Endothelial cell of umbilical vein (primary cell): ENCODE data around the gene ALDH2. TPM values are rescaled to one million over a fixed set of nuclear protein-coding genes. Genes with fewer than 3 reads are reported as not detected.

Experiments used
- BruUV-seq: library from RNA; stranded (reverse); fragments of 400-500 nt; replicated peaks from 2 replicates; lab custom pipeline; 2021; lab: Mats Ljungman, UMichigan
- CTCF ChIA-PET: fragments of 300-600, 350-600 bp; sonication (Branson Sonifier 250); formaldehyde crosslinking; loops from one replicate; lab custom pipeline; 2021; ENCODE audit warnings: antibody characterized with exemption, inconsistent platforms; lab: Charles Lee
- POLR2A ChIA-PET: fragments of 300-600, 350-600 bp; sonication (Branson Sonifier 250); formaldehyde crosslinking; loops from one replicate; lab custom pipeline; 2021; ENCODE audit warnings: antibody characterized with exemption, inconsistent platforms; lab: Charles Lee
- DNase-seq: peaks from one replicate; pipeline ENCODE4 v3.0.0-alpha.2; 2011; ENCODE audit warnings: low read depth, low spot score
- FAIRE-seq: peaks from 2 replicates; lab custom pipeline; 2011; peaks lifted over from hg19 to GRCh38; lab: Jason Lieb, UNC
- H2AFZ ChIP-seq: 2 replicates; pipeline ENCODE4 v1.6.0; 2012; ENCODE audit warnings: low read depth, low read length, control low read depth, inconsistent platforms
- H3K27ac ChIP-seq: 2 replicates; pipeline ENCODE4 v1.5.1; 2011; ENCODE audit warnings: low read depth, mild to moderate bottlenecking, control low read depth, low read length, moderate library complexity; ENCODE audit not compliant: insufficient read depth
- H3K27me3 ChIP-seq, 2 experiments: 2 replicates each; pipeline versions ENCODE4 v1.6.0 to v1.6.1; 2011; ENCODE audit warnings: low read length in 2 of 2, mixed read lengths in 1 of 2; ENCODE audit not compliant: control insufficient read depth in 2 of 2, insufficient read depth in 2 of 2
- H3K36me3 ChIP-seq, 2 experiments: 2 replicates in 1 of 2; 3 replicates in 1 of 2; pipeline ENCODE4 v1.5.1; 2011; ENCODE audit warnings: low read length in 2 of 2, mild to moderate bottlenecking in 1 of 2, moderate library complexity in 1 of 2; ENCODE audit not compliant: control insufficient read depth in 2 of 2, insufficient read depth in 2 of 2; ENCODE audit errors: extremely low read depth in 1 of 2
- H3K4me1 ChIP-seq: 3 replicates; pipeline ENCODE4 v1.5.1; 2011; ENCODE audit warnings: mild to moderate bottlenecking, low read length; ENCODE audit not compliant: control insufficient read depth, insufficient read depth; ENCODE audit errors: extremely low read depth
- H3K4me2 ChIP-seq: 2 replicates; pipeline ENCODE4 v1.6.1; 2011; ENCODE audit warnings: low read length, control low read depth, mixed read lengths; ENCODE audit not compliant: insufficient read depth
- H3K4me3 ChIP-seq, 3 experiments: fragments of 200-600 bp in 1 of 3; sonication (generic), shearing (Covaris generic) in 1 of 3; replicated peaks in 1 of 3; 2 replicates each; pipeline ENCODE4 v1.5.1; 2011 to 2016; ENCODE audit warnings: control low read depth in 3 of 3, low read length in 3 of 3, mild to moderate bottlenecking in 2 of 3, inconsistent platforms in 1 of 3, low read depth in 1 of 3, moderate library complexity in 1 of 3; ENCODE audit not compliant: insufficient read depth in 1 of 3
- H3K79me2 ChIP-seq: 2 replicates; pipeline ENCODE4 v1.6.0; 2012; ENCODE audit warnings: low read length, inconsistent platforms; ENCODE audit not compliant: control insufficient read depth, insufficient read depth
- H3K9ac ChIP-seq: replicated peaks from 2 replicates; pipeline ENCODE3; 2011; ENCODE audit warnings: low read length, control low read depth; ENCODE audit not compliant: insufficient read depth; ENCODE audit errors: extremely low read depth
- H3K9me1 ChIP-seq: replicated peaks from 3 replicates; pipeline ENCODE4 v1.6.0; 2011; ENCODE audit warnings: mild to moderate bottlenecking, low read length; ENCODE audit not compliant: control insufficient read depth, insufficient read depth; ENCODE audit errors: extremely low read depth
- H3K9me3 ChIP-seq: replicated peaks from 2 replicates; pipeline ENCODE4 v1.5.1; 2012; ENCODE audit warnings: low read length, inconsistent platforms; ENCODE audit not compliant: control insufficient read depth, insufficient read depth
- H4K20me1 ChIP-seq: replicated peaks from 2 replicates; pipeline ENCODE3; 2011; ENCODE audit warnings: mild to moderate bottlenecking, low read length; ENCODE audit not compliant: control insufficient read depth, insufficient read depth; ENCODE audit errors: extremely low read depth
- EZH2 ChIP-seq: IDR thresholded peaks from 2 replicates; pipeline ENCODE4 v1.6.1; 2012; ENCODE audit warnings: borderline replicate concordance, low read depth, mild to moderate bottlenecking, moderate library complexity, low read length, inconsistent platforms; ENCODE audit not compliant: severe bottlenecking
- FOS ChIP-seq: IDR thresholded peaks from 2 replicates; pipeline ENCODE4 v1.6.1; 2011; ENCODE audit warnings: mild to moderate bottlenecking, low read length, moderate library complexity, borderline replicate concordance; ENCODE audit not compliant: insufficient read depth
- GATA2 ChIP-seq: IDR thresholded peaks from 2 replicates; pipeline ENCODE4 v1.7.0; 2011; ENCODE audit warnings: low read depth, mild to moderate bottlenecking, moderate library complexity, mixed read lengths, low read length; ENCODE audit not compliant: insufficient read length, insufficient read depth
- JUN ChIP-seq: IDR thresholded peaks from 2 replicates; pipeline ENCODE4 v1.6.1; 2011; ENCODE audit warnings: borderline replicate concordance, low read depth; ENCODE audit not compliant: insufficient read length, insufficient read depth
- MAX ChIP-seq: IDR thresholded peaks from 2 replicates; pipeline ENCODE4 v1.6.1; 2011; ENCODE audit not compliant: insufficient read depth, insufficient read length
- MYC ChIP-seq: IDR thresholded peaks from one replicate; pipeline ENCODE4 v1.6.1; 2011; ENCODE audit warnings: mild to moderate bottlenecking, low read depth, low read length
- POLR2A ChIP-seq: IDR thresholded peaks from 2 replicates; pipeline ENCODE4 v1.6.1; 2012; ENCODE audit warnings: low read depth, mild to moderate bottlenecking, control low read depth, low read length
- POLR2AphosphoS5 ChIP-seq: IDR thresholded peaks from 2 replicates; pipeline ENCODE4 v1.6.1; 2012; ENCODE audit warnings: low read depth, mild to moderate bottlenecking, control low read depth, low read length, moderate library complexity; ENCODE audit not compliant: insufficient read depth
- dilution Hi-C: fragments of 300-500 bp; cut with MboI; formaldehyde crosslinking; loops from one replicate; pipeline ENCODE4 v1.15.0; 2019; ENCODE audit warnings: low sequenced_read_pairs; ENCODE audit not compliant: extremely low pct_ligation_motif_present
- intact Hi-C: fragments of 100-400 bp; cut with micrococcal nuclease; formaldehyde crosslinking; loops from one replicate; pipeline ENCODE4 v1.10.0; 2022
- polyA plus RNA-seq, 4 experiments: library from polyadenylated mRNA; depleted of rRNA in 3 of 4; stranded (reverse) in 3 of 4; unstranded in 1 of 4; fragments of >200 nt; gene quantifications; 2 replicates each; pipeline versions ENCODE4 v1.2.1 to v1.2.3, GENCODE V29; 2011 to 2012; ENCODE audit warnings: missing spikeins in 1 of 4
- total RNA-seq: library from RNA; stranded (reverse); gene quantifications from 2 replicates; pipeline ENCODE4 v1.2.3, GENCODE V29; 2021
- TF ChIP-seq, protein P1 (sequence below), 2 donors: IDR thresholded peaks; 1 replicate in 1 of 2; 2 replicates in 1 of 2; pipeline ENCODE4 v1.5.1; 2011; ENCODE audit warnings: low read length in 2 of 2, mild to moderate bottlenecking in 2 of 2, moderate library complexity in 2 of 2, control low read depth in 1 of 2, inconsistent platforms in 1 of 2, low read depth in 1 of 2; ENCODE audit not compliant: insufficient read depth in 1 of 2; ENCODE audit errors: extremely low read depth in 1 of 2

Gene ALDH2
- total and polyA plus RNA-seq, 2 donors (not counting 3 experiments of a cell fraction or from before 2014, with no cell fraction given) = 69.5 to 86.5 TPM

GRCh38 chr12:111784953-111785352 is 18.2 kb downstream of the ALDH2 start:
- ChIA-PET POLR2A (interaction anchor here (0.9 kb wide), 1 partner anchor 9 kb away, joined by 3 read pairs; no protein-coding TSS in a partner anchor), CTCF (interaction anchor here (0.8 to 3.0 kb wide), 8 partner anchors 10 to 388 kb away, joined by 3 to 18 read pairs (median 8); partner anchors contain the start of gene ALDH2)
- Histone ChIP-seq H3K27ac (peak overlapping the region; percentile 71), H3K9me1 (no peaks in the 10 kb centered on the region), H3K9ac (no peak overlapping the region), H3K4me2 (no peak overlapping the region), H3K36me3 (peaks cover 7 to 27% of the 10 kb centered on the region in 2 experiments), H3K4me3 (no peak overlapping the region), H3K79me2 (no peaks in the 10 kb centered on the region), H3K9me3 (no peaks in the 10 kb centered on the region), H3K27me3 (no peaks in the 10 kb centered on the region), H4K20me1 (no peaks in the 10 kb centered on the region), H2AFZ (no peak overlapping the region), H3K4me1 (peaks cover 10% of the 10 kb centered on the region)
- no peak for TF ChIP-seq FOS
- TF ChIP-seq MYC = no peak
- no peak for TF ChIP-seq EZH2
- TF ChIP-seq MAX = no peak
- TF ChIP-seq POLR2A = no peak
- TF ChIP-seq, protein P1, sequence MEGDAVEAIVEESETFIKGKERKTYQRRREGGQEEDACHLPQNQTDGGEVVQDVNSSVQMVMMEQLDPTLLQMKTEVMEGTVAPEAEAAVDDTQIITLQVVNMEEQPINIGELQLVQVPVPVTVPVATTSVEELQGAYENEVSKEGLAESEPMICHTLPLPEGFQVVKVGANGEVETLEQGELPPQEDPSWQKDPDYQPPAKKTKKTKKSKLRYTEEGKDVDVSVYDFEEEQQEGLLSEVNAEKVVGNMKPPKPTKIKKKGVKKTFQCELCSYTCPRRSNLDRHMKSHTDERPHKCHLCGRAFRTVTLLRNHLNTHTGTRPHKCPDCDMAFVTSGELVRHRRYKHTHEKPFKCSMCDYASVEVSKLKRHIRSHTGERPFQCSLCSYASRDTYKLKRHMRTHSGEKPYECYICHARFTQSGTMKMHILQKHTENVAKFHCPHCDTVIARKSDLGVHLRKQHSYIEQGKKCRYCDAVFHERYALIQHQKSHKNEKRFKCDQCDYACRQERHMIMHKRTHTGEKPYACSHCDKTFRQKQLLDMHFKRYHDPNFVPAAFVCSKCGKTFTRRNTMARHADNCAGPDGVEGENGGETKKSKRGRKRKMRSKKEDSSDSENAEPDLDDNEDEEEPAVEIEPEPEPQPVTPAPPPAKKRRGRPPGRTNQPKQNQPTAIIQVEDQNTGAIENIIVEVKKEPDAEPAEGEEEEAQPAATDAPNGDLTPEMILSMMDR (IDR thresholded peaks at IDR 0.05; ENCODE audit: extremely low read depth in 1 of 2, insufficient read depth in 1 of 2, low read depth in 1 of 2, low read length in 2 of 2) = no peak
- TF ChIP-seq JUN = no peak
- no peak for TF ChIP-seq POLR2AphosphoS5
- TF ChIP-seq GATA2 = no peak
- dilution Hi-C loops = no loop called here
- no peak for FAIRE-seq
- DNase-seq = no peak
- intact Hi-C loops = loop anchor here (1.0 kb wide), 1 partner anchor 19 kb away; the partner anchor contains the start of gene ALDH2
- no TSS peak for BruUV-seq
